Smooth muscle cell (in vitro differentiated cells): ENCODE data around the gene KIRREL1. TPM values are rescaled to one million over a fixed set of nuclear protein-coding genes. Genes with fewer than 3 reads are reported as not detected.

Experiments used
- DNase-seq: peaks from one replicate; lab custom pipeline; 2025; ENCODE audit not compliant: unreplicated experiment; lab: John Stamatoyannopoulos, UW
- H2AFZ ChIP-seq: fragments of 200-600 bp; sonication (generic); 2 replicates; pipeline ENCODE4 v1.6.0; 2016; ENCODE audit warnings: antibody characterized with exemption, low read depth, mild to moderate bottlenecking
- H3F3A ChIP-seq: fragments of 200-600 bp; sonication (generic); 2 replicates; pipeline ENCODE4 v1.6.0; 2017; ENCODE audit warnings: antibody characterized with exemption, low read depth
- H3K27ac ChIP-seq: fragments of 200-600 bp; sonication (generic); 2 replicates; pipeline ENCODE4 v1.5.1; 2016; ENCODE audit warnings: low read depth, mild to moderate bottlenecking
- H3K27me3 ChIP-seq: fragments of 200-600 bp; sonication (generic); 2 replicates; pipeline ENCODE4 v1.6.1; 2016; ENCODE audit warnings: low read depth, mild to moderate bottlenecking
- H3K36me3 ChIP-seq: fragments of 200-600 bp; sonication (generic); 2 replicates; pipeline ENCODE4 v1.5.1; 2016; ENCODE audit warnings: low read depth
- H3K4me1 ChIP-seq: fragments of 200-600 bp; sonication (generic); 2 replicates; pipeline ENCODE4 v1.5.1; 2016; ENCODE audit warnings: low read depth
- H3K4me2 ChIP-seq: fragments of 200-600 bp; sonication (generic); 2 replicates; pipeline ENCODE4 v1.6.0; 2016; ENCODE audit warnings: mild to moderate bottlenecking
- H3K4me3 ChIP-seq: fragments of 200-600 bp; sonication (generic); 2 replicates; pipeline ENCODE4 v1.5.1; 2016; ENCODE audit warnings: mild to moderate bottlenecking
- H3K79me2 ChIP-seq: fragments of 200-600 bp; sonication (generic); 2 replicates; pipeline ENCODE4 v1.6.0; 2016; ENCODE audit warnings: low read depth, mild to moderate bottlenecking
- H3K9ac ChIP-seq: fragments of 200-600 bp; sonication (generic); 2 replicates; pipeline ENCODE4 v1.6.0; 2016; ENCODE audit warnings: low read depth
- H3K9me3 ChIP-seq: fragments of 200-600 bp; sonication (generic); replicated peaks from 2 replicates; pipeline ENCODE4 v1.5.1; 2016; ENCODE audit warnings: low read depth
- H4K20me1 ChIP-seq: fragments of 200-600 bp; sonication (generic); 2 replicates; pipeline ENCODE4 v1.6.0; 2016; ENCODE audit warnings: low read depth
- WGBS: methylation state at CpG from one replicate; pipeline ENCODE4 v1.1.7; 2016; ENCODE audit warnings: low lambda C conversion rate; 5-methylcytosine and 5-hydroxymethylcytosine counted together
- polyA plus RNA-seq: library from polyadenylated mRNA; unstranded; fragments of >200 nt; fragmentation: Nextera tagmentation; extraction: Ambion mirVana; gene quantifications from 2 replicates; pipeline ENCODE4 v1.2.1, GENCODE V29; 2016
- total RNA-seq: library from RNA; depleted of rRNA; stranded (reverse); fragments of >200 nt; gene quantifications from 2 replicates; pipeline ENCODE4 v1.2.3, GENCODE V29; 2014
- TF ChIP-seq, protein P1 (sequence below): fragments of 200-600 bp; sonication (generic); IDR thresholded peaks from 2 replicates; pipeline ENCODE4 v1.5.1; 2017; ENCODE audit warnings: borderline replicate concordance, mild to moderate bottlenecking, antibody characterized with exemption; ENCODE audit not compliant: insufficient read depth, poor library complexity, severe bottlenecking

Gene KIRREL1
- total and polyA plus RNA-seq, 2 experiments from 2014 or later, result 40.9 to 58.4 TPM

DNA sequence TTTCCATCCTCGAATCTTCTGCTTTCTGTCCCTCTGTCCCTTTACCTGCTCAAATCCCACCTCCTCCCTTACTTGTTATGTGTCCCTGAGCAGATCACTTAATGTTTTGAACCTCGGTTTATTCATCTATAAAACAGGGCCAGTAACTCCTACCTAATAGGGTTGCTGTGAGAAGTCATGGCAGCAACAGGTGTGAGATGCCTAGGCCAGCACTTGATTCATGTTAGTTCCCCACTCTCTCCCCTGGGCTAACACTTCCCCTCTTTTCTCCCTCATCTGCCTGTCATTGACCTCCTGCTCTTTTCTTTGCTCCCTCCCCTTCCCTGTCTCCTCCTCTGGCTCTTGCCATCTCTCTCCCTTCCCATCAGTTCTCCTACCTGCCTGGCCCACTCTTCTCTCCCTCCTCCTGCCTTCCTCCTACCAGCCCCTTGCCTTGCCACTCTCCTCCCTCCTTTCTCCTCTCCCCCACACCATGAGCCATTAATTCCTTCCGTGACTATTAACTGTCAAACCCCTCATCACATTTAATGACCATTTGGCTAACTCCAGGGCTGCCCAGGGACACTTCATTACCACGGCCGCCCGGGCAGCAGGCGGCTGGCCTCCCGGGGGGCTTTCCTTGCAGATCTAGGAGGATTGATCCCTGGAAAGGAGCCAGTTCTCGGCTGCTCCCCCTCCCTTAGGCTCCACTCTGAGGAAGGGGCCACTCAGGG is 96.6 kb downstream of the KIRREL1 start:
- no peak overlapping the region for H3K4me2 ChIP-seq
- no peak for DNase-seq
- TF ChIP-seq, protein P1, sequence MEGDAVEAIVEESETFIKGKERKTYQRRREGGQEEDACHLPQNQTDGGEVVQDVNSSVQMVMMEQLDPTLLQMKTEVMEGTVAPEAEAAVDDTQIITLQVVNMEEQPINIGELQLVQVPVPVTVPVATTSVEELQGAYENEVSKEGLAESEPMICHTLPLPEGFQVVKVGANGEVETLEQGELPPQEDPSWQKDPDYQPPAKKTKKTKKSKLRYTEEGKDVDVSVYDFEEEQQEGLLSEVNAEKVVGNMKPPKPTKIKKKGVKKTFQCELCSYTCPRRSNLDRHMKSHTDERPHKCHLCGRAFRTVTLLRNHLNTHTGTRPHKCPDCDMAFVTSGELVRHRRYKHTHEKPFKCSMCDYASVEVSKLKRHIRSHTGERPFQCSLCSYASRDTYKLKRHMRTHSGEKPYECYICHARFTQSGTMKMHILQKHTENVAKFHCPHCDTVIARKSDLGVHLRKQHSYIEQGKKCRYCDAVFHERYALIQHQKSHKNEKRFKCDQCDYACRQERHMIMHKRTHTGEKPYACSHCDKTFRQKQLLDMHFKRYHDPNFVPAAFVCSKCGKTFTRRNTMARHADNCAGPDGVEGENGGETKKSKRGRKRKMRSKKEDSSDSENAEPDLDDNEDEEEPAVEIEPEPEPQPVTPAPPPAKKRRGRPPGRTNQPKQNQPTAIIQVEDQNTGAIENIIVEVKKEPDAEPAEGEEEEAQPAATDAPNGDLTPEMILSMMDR, result no peak
- no peak overlapping the region for H2AFZ ChIP-seq
- H3F3A ChIP-seq, result no peaks in the 10 kb centered on the region
- H3K27ac ChIP-seq, result no peak overlapping the region
- H3K36me3 ChIP-seq, result peaks cover 4% of the 10 kb centered on the region
- peaks cover 11% of the 10 kb centered on the region for H4K20me1 ChIP-seq
- no peaks in the 10 kb centered on the region for H3K27me3 ChIP-seq
- no peak overlapping the region for H3K4me3 ChIP-seq
- no peak overlapping the region for H3K9ac ChIP-seq
- no peaks in the 10 kb centered on the region for H3K4me1 ChIP-seq
- H3K79me2 ChIP-seq, result no peaks in the 10 kb centered on the region
- H3K9me3 ChIP-seq, result no peaks in the 10 kb centered on the region
- WGBS, result 94% methylated on average over 9 of the region's 9 CpGs

DNA sequence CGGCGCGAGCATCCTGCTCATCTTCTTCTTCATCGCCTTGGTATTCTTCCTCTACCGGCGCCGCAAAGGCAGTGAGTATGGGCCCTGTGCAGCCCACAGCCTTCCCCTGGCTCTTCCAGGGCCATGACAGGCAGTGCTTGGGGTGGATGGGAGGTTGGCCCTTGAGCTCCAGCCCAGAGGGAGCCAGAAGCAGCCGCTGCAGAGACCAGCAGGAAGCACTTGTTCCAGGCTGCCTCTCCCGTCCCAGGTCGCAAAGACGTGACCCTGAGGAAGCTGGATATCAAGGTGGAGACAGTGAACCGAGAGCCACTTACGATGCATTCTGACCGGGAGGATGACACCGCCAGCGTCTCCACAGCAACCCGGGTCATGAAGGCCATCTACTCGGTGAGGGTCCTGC is 99.9 kb downstream of the KIRREL1 start:
- no peaks in the 10 kb centered on the region for H3K9me3 ChIP-seq
- H3K4me1 ChIP-seq, result no peaks in the 10 kb centered on the region
- no peaks in the 10 kb centered on the region for H4K20me1 ChIP-seq
- H2AFZ ChIP-seq, result no peak overlapping the region
- no peaks in the 10 kb centered on the region for H3F3A ChIP-seq
- H3K4me3 ChIP-seq, result no peak overlapping the region
- 95% methylated on average over 18 of the region's 18 CpGs for WGBS
- H3K36me3 ChIP-seq, result no peaks in the 10 kb centered on the region
- no peaks in the 10 kb centered on the region for H3K27me3 ChIP-seq
- TF ChIP-seq, protein P1, result no peak
- no peaks in the 10 kb centered on the region for H3K79me2 ChIP-seq
- no peak overlapping the region for H3K27ac ChIP-seq
- no peak overlapping the region for H3K4me2 ChIP-seq
- DNase-seq, result no peak
- no peak overlapping the region for H3K9ac ChIP-seq

DNA sequence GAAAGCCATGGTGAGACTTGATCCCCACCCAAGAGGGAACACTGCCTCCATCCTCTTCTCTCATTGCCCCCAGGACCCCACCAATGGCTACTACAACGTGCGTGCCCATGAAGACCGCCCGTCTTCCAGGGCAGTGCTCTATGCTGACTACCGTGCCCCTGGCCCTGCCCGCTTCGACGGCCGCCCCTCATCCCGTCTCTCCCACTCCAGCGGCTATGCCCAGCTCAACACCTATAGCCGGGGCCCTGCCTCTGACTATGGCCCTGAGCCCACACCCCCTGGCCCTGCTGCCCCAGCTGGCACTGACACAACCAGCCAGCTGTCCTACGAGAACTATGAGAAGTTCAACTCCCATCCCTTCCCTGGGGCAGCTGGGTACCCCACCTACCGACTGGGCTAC is 101.1 kb downstream of the KIRREL1 start:
- no peak overlapping the region for H2AFZ ChIP-seq
- no peaks in the 10 kb centered on the region for H3K4me1 ChIP-seq
- no peaks in the 10 kb centered on the region for H3K79me2 ChIP-seq
- no peaks in the 10 kb centered on the region for H3K36me3 ChIP-seq
- H4K20me1 ChIP-seq, result no peaks in the 10 kb centered on the region
- H3K4me2 ChIP-seq, result no peak overlapping the region
- H3K9ac ChIP-seq, result no peak overlapping the region
- H3K9me3 ChIP-seq, result no peaks in the 10 kb centered on the region
- no peaks in the 10 kb centered on the region for H3K27me3 ChIP-seq
- DNase-seq, result no peak
- H3K4me3 ChIP-seq, result no peak overlapping the region
- WGBS, result 99% methylated on average over 13 of the region's 14 CpGs
- H3F3A ChIP-seq, result no peaks in the 10 kb centered on the region
- no peak overlapping the region for H3K27ac ChIP-seq
- TF ChIP-seq, protein P1, result no peak
